Left ventricle myocardium inferior (tissue), 1 donor: ENCODE data around the gene ABHD5. TPM values are rescaled to one million over a fixed set of nuclear protein-coding genes. Genes with fewer than 3 reads are reported as not detected.
"Not testable (repeated sequence)": the region's sequence is repeated elsewhere in the genome, so short reads cannot be mapped to it uniquely, and the experiment has no call there.

Experiments
- DNase-seq: peaks from one replicate; pipeline ENCODE4 v3.0.0-alpha.2; 2020
- H3K27ac ChIP-seq: fragments of 200-600 bp; replicated peaks from 2 replicates; pipeline ENCODE4 v1.8.0; 2021
- H3K27me3 ChIP-seq: fragments of 200-600 bp; 2 replicates; pipeline ENCODE4 v1.8.0; 2021; ENCODE audit warnings: low read depth
- H3K36me3 ChIP-seq: fragments of 200-600 bp; 2 replicates; pipeline ENCODE4 v1.8.0; 2021
- H3K4me1 ChIP-seq: fragments of 200-600 bp; 2 replicates; pipeline ENCODE4 v1.8.0; 2021
- H3K4me3 ChIP-seq: fragments of 200-600 bp; 2 replicates; pipeline ENCODE4 v1.8.0; 2021; ENCODE audit warnings: mild to moderate bottlenecking, moderate library complexity
- H3K9me3 ChIP-seq: fragments of 200-600 bp; replicated peaks from 2 replicates; pipeline ENCODE4 v1.8.0; 2021
- CTCF ChIP-seq: fragments of 200-600 bp; IDR thresholded peaks from 2 replicates; pipeline ENCODE4 v1.8.0; 2021; ENCODE audit warnings: antibody characterized with exemption, mild to moderate bottlenecking, borderline replicate concordance
- intact Hi-C: fragments of 100-400 bp; cut with micrococcal nuclease; formaldehyde crosslinking; loops from one replicate; pipeline ENCODE4 v1.11.0; 2022
- total RNA-seq: library from RNA; stranded (reverse); fragmentation: NEBNext Ultra II Directional; extraction: Animal tissue kit (Norgen Biotek cat#: 25700); gene quantifications from one replicate; pipeline ENCODE4 v1.2.1, GENCODE V29; 2021
- donor health status: DM: no; HTN: yes; CAD: no; lungs with severe emphysema.

The ABHD5 gene
- total RNA-seq, 1 donor from 2014 or later: 24.1 TPM

- DNase-seq: no peak
- TF ChIP-seq CTCF: no peak
- no peaks in the 10 kb centered on the region for H3K36me3 ChIP-seq
- no peak overlapping the region for H3K4me3 ChIP-seq
- H3K27ac ChIP-seq: no peak overlapping the region
- intact Hi-C loops: no loop called here
- H3K27me3 ChIP-seq: no peaks in the 10 kb centered on the region
- peaks cover 9% of the 10 kb centered on the region for H3K9me3 ChIP-seq
- no peaks in the 10 kb centered on the region for H3K4me1 ChIP-seq
Observed at GRCh38 chr3:43674345-43675085, 16.2 kb upstream of the ABHD5 start.

- intact Hi-C loops: no loop called here
- Histone ChIP-seq H3K27ac (no peak overlapping the region), H3K36me3 (no peaks in the 10 kb centered on the region), H3K4me3 (no peak overlapping the region), H3K4me1 (no peaks in the 10 kb centered on the region), H3K9me3 (peaks cover 11% of the 10 kb centered on the region), H3K27me3 (no peaks in the 10 kb centered on the region)
- no peak for DNase-seq
- no peak for TF ChIP-seq CTCF
Observed at GRCh38 chr3:43675593-43675992, 15.1 kb upstream of the ABHD5 start.

GRCh38 chr3:43676441-43676840 lies 14.3 kb upstream of the ABHD5 start:
- TF ChIP-seq CTCF: no peak
- H3K9me3 ChIP-seq: peaks cover 11% of the 10 kb centered on the region

GRCh38 chr3:43678375-43678774 lies 12.4 kb upstream of the ABHD5 start:
- H3K36me3 ChIP-seq, H3K4me1 ChIP-seq, DNase-seq, H3K27me3 ChIP-seq, H3K4me3 ChIP-seq, H3K27ac ChIP-seq, intact Hi-C loops: not testable (repeated sequence)
- peaks cover 11% of the 10 kb centered on the region for H3K9me3 ChIP-seq

More at GRCh38 chr3:43676441-43676840, 14.3 kb upstream of the ABHD5 start:
- no peak for DNase-seq
- H3K4me1 ChIP-seq: no peaks in the 10 kb centered on the region
- no peaks in the 10 kb centered on the region for H3K36me3 ChIP-seq
- no peaks in the 10 kb centered on the region for H3K27me3 ChIP-seq
- intact Hi-C loops: no loop called here
- no peak overlapping the region for H3K27ac ChIP-seq
- no peak overlapping the region for H3K4me3 ChIP-seq

GRCh38 chr3:43678887-43679449 lies 11.8 kb upstream of the ABHD5 start:
- not testable (repeated sequence) for H3K27me3 ChIP-seq

GRCh38 chr3:43680857-43681256 lies 9.9 kb upstream of the ABHD5 start:
- H3K27me3 ChIP-seq, H3K4me1 ChIP-seq, H3K36me3 ChIP-seq, intact Hi-C loops, H3K27ac ChIP-seq, DNase-seq, H3K4me3 ChIP-seq: not testable (repeated sequence)
- H3K9me3 ChIP-seq: peaks cover 11% of the 10 kb centered on the region

More at GRCh38 chr3:43678887-43679449, 11.8 kb upstream of the ABHD5 start:
- peaks cover 11% of the 10 kb centered on the region for H3K9me3 ChIP-seq
- H3K27ac ChIP-seq, H3K4me3 ChIP-seq, H3K4me1 ChIP-seq, H3K36me3 ChIP-seq, intact Hi-C loops, DNase-seq: not testable (repeated sequence)

GRCh38 chr3:43684944-43685343 lies 5.8 kb upstream of the ABHD5 start:
- Histone ChIP-seq H3K4me1 (peaks cover 2% of the 10 kb centered on the region), H3K27me3 (no peaks in the 10 kb centered on the region), H3K4me3 (no peak overlapping the region), H3K27ac (no peak overlapping the region), H3K36me3 (no peaks in the 10 kb centered on the region), H3K9me3 (no peaks in the 10 kb centered on the region)
- no peak for TF ChIP-seq CTCF
- no peak for DNase-seq
- intact Hi-C loops: no loop called here
